Glomerular visceral epithelial cell (primary cell): Measurements from ENCODE around the gene STX11.

Source experiments
- DNase-seq: peaks from one replicate; pipeline ENCODE4 v3.0.0-alpha.2; 2016; ENCODE audit errors: extremely low spot score

Gene STX11

DNA sequence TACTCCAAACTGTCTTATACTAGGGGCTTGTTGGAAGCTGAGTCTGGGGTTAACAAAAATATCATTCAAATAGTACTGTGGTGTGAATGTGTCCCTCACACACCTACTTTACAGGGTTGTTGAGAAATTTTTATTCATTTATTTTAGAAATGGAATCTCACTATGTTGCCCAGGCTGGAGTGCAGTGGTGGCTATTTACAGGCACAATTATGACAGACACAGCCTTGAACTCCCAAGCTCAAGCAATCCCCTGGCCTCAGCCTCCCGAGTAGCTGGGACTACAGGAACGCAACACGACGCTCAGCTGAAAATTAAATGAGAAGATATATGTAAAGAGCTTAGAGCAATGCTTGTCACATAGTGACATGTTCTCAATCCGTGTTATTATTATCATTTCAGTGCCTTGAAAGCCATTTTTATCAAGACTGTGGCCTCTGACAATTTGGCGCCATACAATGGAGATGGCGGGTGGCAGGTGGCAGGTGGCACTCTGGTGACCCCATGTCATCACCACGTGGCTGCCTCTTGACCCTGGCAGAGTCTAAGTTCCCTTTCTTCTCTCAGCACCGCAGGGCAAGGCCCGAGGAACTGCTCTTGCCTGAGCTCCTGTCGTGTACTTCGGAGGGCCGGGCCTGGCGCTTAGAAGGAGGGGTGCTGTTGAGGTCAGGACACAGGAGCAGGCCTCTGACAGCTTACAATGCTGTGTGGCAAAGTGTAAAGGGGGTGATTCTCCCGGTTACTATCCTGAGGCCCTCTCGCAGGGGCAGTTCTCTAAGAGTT, 64.5 kb downstream of the STX11 start:
- no peak for DNase-seq

DNA sequence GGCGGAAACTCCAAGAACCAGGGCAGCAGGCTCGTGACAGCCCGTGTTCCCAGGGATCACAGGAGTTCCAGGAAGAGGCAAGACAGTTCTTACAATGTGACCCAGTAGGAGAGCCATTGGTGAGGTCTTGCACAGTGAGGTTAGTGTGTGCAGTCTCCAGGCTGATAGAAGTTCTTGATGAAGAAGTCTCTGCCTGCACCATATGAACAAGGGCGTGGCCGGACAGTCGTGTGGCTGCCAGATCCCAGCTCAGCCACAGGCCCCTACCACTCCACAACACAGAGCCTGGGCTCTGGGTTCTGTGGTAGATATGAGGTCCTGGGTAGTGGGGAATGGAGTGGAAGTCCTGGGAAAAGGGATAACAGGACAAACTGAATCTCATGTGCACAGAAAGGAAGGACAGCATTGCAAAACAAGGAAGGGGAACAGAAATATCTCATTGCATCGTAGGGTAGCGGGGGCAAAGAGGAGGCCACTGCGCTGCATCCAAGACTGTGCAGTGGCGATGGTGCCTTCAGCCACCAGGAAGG, 65.2 kb downstream of the STX11 start:
- DNase-seq: peak; percentile 9

DNA sequence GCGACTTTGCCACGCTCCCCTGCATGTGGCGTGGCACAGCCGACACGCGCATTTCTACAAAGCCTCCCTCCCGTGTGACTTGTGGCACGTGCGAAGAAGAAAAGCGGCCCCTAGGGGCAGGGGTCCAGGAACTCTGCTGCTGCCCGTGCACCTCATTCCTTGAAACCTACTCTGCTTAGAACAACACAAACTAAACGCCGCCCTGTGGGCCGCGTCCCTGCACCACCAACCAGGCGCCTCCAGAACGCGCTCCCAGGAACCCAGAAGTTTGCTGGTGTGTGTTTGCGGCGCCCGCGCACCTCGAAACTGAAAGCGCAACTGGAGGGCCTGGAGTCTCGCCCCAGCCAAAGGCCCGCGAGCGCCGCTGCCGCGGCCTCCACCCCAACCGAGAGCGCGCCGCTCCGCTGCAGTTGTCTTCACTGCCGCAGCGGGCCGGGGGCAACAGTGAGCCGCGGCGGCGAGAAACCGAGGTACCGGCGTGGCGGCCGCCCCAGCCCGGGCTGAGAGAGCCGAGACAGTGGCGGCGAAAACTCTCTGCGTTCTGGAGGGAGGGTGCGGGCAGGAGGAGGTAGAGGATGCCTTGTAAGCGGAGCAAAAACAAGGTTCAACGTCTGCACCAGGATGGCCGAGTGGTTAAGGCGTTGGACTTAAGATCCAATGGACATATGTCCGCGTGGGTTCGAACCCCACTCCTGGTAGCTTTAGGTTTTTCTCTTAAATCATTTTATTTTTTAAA, 65.8 kb downstream of the STX11 start:
- DNase-seq: peak; percentile 98

DNA sequence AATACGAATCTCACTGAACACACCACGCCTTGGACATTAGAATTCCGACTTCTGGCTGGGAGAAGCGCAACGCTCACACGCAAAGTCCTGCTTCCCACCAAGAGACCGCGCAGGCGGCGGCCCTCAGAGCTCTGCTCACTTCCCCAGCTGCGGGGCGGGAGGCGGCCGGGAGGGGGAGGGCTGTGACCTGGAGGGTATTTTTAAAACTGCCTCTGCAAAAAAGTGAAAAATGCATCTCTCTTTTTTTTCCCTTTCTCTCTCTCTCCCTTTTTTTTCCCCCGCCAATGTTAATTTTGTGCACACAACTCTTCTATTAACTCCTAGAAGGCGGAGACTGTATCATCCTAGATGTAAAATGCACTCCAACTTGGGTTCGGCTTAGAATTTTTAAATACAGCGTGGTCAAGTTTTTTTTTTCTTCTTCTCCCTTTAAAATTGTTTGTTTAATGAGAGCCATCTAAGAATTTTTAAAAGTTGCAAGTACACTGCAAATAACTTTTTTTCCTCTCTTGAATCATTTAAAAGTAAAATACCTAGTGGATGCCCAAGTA, 66.4 kb downstream of the STX11 start:
- no peak for DNase-seq

DNA sequence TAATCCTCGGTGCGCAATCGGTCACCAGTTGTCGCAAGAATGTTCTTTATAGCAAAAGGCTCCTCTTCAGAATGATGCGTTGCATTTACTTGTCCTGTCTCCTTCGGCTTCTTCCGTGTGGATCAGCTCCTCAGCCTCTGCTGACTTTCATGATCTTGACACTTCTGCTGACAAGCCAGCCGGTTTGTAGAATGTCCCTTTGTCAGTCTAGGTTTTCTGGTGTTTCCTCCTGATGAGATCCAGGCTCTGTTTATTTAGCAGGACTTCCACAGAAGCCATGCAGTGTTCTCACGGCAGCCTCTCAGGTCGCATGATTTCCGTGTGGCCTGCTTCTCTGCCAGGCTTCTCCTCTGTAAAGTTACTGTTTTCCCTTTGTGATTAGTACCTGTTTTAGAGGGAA, 66.9 kb downstream of the STX11 start:
- no peak for DNase-seq

DNA sequence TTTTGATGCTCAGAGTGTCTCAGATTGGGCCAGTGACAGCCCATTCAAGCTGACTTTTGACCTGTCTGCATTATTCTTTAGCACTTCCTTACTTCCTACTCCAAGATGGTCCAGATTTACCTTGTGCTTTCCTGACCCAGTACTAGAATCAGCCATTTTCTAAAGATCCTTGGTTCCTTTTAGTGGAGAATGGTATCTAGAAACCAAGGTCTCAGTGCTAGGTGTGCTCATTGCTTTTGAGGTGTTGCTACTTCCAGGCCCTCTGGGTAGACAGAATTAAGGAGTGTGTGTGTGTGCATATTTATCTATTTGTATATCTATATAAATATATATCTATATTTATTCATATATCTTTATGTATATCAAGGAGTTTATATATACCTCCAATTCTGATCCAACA, 67.5 kb downstream of the STX11 start:
- no peak for DNase-seq

DNA sequence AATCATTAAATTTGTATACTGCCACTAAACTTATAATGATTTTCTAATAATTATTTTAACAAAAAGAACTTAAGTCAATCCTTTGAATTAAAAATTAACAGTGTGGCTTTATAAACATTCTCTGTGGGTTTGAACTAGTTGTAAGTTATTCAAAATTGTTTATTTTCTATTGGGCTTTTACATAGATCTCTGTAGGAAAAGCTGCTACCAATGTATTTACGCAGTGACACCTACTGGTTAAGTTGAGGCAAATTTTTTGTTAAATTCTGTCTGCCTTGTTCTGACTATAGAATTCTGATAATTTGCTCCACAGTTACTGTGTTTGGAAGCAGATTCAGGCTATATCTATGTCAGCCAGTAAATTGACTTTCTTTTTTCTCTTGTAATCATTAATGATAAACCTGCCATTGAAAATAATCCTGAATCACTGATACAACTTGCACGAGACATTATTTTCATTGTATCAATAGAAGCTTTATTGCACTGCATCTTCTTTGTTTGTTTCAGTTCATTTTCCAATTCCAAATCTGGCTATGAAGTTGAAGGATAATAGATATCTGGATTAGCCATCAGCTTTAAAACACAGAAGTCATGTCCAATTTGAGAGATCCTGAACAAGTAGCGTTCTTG, 68.9 kb downstream of the STX11 start:
- DNase-seq: peak; percentile 52

DNA sequence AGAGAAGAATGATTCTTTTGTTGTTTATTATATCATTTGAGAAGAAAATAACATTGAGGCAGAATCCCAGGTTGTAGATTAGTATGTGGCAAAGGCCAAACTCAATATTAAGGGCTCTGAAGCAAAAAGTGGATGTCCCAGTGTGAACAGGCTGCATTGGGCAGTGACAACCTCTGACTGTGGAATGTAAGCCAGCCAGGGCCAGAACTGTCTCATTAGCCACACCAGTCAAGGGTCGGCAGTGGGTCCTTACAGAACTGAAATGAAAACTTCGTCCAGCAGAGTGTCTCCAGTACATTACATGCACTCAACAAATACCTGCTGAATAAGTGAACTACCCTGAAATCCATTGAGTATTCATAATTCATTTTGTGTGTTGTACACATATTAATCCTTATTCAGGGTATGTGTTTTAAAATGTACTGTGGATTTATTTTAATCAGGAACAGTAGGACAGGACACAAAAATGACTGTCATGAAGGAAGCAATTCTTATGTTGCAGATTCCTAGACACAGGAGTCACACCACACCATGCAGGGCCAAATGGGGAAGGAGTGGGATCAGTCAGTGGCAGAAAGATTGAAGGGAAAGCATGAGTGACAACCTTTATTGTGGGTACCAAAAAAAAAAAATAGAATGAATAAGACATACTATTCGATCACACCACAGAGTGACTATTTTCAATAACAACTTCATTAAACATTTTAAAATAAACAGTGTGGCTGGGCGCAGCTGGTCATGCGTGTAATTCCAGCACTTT, 69.9 kb downstream of the STX11 start:
- no peak for DNase-seq

DNA sequence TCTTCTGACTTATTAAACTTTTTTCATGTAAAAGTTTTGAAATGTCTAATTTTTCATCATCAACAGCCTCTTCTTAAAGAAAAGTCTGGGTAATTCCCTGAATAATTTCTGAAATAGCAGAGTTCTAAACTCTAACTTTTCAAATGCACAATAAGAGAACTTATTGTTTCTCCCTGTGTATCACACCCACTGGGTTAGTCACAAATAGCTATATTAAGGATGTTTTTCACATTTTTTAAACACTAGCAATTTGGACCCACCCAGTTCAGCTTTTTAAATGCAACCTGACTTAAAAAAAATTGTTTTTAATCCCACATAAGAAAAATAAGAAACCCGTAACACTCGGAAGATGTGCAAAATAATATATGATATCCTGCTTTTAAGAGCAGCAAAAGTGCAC, 73.4 kb downstream of the STX11 start:
- DNase-seq: no peak

DNA sequence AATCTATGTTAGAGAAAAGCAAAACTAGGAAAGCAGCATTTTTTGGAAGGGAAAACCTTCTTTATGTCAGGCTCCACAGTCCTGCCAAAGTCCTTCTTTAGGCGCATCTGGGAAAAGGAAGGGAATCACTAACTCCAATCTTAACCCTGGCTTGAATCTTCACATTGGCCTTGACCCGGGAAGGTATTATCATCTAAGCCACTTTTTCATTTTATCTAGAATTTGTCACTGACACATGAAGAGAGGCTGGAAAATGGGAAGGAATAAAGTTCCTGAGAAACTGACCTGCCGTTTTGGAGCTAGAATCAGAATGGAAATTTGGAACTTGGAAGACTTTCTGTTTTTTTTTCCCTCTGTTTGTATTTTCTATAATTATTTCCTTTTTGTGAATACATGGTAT, 81.4 kb downstream of the STX11 start:
- DNase-seq: no peak

DNA sequence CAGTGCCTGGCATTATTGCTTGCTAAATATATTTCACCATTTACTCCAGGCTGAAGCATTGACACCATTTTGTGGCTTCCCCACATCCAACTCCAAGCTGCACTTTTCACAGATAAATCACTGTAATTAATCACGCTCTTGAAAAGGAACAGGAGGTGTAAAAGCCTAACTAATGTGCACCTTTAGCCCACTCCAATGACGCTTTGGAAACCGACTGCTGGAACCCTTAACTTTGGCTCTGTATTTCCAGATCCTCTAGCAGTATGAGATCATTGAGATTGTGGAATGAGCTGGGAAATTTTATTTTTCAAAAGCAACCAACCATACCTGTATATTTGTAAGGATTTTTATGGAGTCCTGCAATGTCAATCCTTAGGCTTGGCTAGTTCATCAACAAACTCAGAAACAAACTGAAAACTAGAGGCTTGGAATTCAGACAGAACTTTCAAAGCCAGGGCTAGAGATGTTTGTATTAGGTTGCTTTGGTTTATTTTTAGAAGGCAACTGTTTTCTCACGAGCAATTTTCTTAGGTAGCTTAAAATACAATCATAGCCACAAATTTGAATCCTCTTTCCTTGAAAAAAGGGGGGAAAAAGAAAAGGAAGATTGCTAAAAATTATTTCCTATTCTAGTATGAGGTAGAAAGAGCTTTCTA, 82.0 kb downstream of the STX11 start:
- no peak for DNase-seq

DNA sequence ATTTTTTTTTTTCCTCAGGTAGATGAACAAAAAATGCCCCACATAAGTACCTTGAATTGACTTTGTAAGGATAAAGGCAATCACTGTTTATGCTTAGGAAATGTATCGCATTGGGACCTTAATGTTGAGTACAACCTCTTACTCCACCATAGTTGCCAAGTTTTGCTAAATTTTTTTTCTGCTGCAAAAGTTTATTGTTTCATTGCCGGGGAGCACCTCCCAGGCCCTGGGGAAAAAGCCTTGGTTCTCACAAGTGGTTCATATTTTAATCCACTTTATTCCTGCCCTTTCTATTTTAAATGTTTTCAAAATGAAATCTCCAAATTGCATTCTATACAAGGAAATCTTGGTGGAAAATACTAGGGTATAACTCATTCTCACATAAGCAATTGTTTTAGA, 82.5 kb downstream of the STX11 start:
- no peak for DNase-seq

DNA sequence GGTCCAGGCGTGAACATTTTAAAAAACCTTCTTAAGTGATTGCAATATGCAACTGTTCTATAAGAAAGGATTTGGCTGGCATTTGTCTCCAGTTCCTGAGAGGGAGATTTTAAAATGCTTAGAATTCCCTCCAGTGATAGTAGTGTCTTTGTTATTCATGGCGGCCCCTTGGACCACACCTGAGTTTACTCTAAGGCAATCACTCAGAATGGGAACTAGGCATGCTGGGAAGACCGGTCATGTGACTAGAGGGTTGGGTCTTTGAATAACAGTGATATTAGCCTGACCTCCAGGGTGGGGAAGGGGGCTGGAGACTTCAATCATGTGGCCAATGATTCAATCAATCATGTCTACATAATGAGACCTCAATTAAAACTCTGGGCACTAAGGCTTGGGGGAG, 84.1 kb downstream of the STX11 start:
- DNase-seq: no peak

DNA sequence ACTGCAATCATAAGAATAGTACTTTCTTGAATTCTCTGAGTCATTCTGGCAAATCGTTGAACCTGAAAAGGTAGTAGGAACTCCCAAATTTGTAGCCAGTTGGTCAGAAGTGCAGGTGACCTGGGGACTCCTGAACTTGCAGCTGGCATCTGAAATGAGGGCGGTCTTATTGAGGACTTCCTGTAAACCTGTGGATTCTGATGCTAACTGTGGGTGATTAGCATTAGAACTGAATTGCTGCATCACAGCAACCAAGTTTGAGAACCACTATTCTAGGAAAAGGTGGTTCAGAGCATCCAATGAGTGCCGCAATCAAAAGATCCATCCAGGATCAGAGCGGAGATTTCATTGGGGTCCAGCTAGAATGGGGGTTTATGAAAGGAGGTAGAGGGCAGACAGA, 84.6 kb downstream of the STX11 start:
- DNase-seq: no peak
